Panc1 (cell line): ENCODE measurements around the gene ZNF653.

Experiments
- CTCF ChIP-seq: fragments of 450-650 bp; IDR thresholded peaks from 2 replicates; pipeline ENCODE4 v1.5.1; 2017; ENCODE audit warnings: mild to moderate bottlenecking
- POLR2AphosphoS5 ChIP-seq: IDR thresholded peaks from 2 replicates; pipeline ENCODE4 v1.6.1; 2012; ENCODE audit warnings: mild to moderate bottlenecking, low read depth, low read length, moderate library complexity
- SIN3A ChIP-seq: IDR thresholded peaks from 2 replicates; pipeline ENCODE4 v1.6.1; 2012; ENCODE audit warnings: low read depth, mild to moderate bottlenecking, low read length, moderate library complexity, borderline replicate concordance; ENCODE audit not compliant: insufficient read depth
- TCF7L2 ChIP-seq: IDR thresholded peaks from 2 replicates; pipeline ENCODE4 v1.6.1; 2011; ENCODE audit warnings: mild to moderate bottlenecking, low read depth, low read length, inconsistent platforms

- no peak for TF ChIP-seq CTCF
- no peak for TF ChIP-seq SIN3A
- TF ChIP-seq POLR2AphosphoS5, result no peak
- no peak for TF ChIP-seq TCF7L2
Observed at GRCh38 chr19:11547929-11548700, 42.5 kb upstream of the ZNF653 start.
